Lower leg skin (tissue), 3 donors: Measurements from ENCODE around the gene ABHD17A.

Experiments
- POLR2A ChIP-seq, 2 donors: fragments of 450-650 bp; IDR thresholded peaks; one replicate each; pipeline ENCODE4 v1.6.1; 2016 to 2017; ENCODE audit warnings: antibody characterized with exemption in 2 of 2, mild to moderate bottlenecking in 1 of 2, moderate library complexity in 1 of 2
- TF ChIP-seq, protein P1 (sequence below), 3 donors: fragments of 450-650 bp; IDR thresholded peaks; one replicate each; pipeline ENCODE4 v1.5.1; 2016; ENCODE audit warnings: antibody characterized with exemption in 3 of 3, mild to moderate bottlenecking in 3 of 3, moderate library complexity in 2 of 3

DNA sequence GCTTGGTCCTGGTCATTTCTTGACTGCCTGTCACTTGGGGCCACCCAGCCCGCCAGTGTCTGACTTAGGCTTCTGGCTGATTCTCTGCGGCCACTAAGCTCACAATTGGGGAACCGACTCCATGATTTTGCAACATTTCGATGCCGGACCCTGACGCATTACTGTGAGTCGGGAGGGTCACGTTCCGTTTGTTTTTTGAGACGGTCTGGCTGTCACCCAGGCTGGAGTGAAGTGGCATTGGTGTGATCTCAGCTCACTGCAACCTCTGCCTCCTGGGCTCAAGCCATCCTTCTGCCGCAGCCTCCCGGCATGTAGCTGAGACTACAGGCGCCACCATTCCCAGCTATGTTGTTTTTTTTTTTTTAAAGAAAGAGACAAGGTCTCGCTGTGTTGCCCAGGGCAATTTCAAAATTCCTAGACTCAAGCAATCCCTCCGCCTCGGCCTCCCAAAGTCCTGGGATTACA is 16.7 kb upstream of the ABHD17A start:
- TF ChIP-seq, protein P1, sequence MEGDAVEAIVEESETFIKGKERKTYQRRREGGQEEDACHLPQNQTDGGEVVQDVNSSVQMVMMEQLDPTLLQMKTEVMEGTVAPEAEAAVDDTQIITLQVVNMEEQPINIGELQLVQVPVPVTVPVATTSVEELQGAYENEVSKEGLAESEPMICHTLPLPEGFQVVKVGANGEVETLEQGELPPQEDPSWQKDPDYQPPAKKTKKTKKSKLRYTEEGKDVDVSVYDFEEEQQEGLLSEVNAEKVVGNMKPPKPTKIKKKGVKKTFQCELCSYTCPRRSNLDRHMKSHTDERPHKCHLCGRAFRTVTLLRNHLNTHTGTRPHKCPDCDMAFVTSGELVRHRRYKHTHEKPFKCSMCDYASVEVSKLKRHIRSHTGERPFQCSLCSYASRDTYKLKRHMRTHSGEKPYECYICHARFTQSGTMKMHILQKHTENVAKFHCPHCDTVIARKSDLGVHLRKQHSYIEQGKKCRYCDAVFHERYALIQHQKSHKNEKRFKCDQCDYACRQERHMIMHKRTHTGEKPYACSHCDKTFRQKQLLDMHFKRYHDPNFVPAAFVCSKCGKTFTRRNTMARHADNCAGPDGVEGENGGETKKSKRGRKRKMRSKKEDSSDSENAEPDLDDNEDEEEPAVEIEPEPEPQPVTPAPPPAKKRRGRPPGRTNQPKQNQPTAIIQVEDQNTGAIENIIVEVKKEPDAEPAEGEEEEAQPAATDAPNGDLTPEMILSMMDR (IDR thresholded peaks at IDR 0.05), result no peak
- TF ChIP-seq POLR2A (IDR thresholded peaks at IDR 0.05), result no peak
